ENCODE data around the gene TSSK3.

TSSK3 gene

GRCh38 chr1:32349211-32349708 is 13.1 kb upstream of the TSSK3 start:
- TF ChIP-seq, protein P1, sequence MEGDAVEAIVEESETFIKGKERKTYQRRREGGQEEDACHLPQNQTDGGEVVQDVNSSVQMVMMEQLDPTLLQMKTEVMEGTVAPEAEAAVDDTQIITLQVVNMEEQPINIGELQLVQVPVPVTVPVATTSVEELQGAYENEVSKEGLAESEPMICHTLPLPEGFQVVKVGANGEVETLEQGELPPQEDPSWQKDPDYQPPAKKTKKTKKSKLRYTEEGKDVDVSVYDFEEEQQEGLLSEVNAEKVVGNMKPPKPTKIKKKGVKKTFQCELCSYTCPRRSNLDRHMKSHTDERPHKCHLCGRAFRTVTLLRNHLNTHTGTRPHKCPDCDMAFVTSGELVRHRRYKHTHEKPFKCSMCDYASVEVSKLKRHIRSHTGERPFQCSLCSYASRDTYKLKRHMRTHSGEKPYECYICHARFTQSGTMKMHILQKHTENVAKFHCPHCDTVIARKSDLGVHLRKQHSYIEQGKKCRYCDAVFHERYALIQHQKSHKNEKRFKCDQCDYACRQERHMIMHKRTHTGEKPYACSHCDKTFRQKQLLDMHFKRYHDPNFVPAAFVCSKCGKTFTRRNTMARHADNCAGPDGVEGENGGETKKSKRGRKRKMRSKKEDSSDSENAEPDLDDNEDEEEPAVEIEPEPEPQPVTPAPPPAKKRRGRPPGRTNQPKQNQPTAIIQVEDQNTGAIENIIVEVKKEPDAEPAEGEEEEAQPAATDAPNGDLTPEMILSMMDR (IDR thresholded peaks at IDR 0.05; ENCODE audit: borderline replicate concordance, insufficient read depth, low read depth, low read length) = no peak
- no peak overlapping the region for H3K4me3 ChIP-seq (ENCODE audit: low read depth, low read length)

- TF ChIP-seq, protein P1 (IDR thresholded peaks at IDR 0.05; ENCODE audit: borderline replicate concordance, insufficient read depth, low read depth, low read length) = peak; percentile 60
- H3K4me3 ChIP-seq (ENCODE audit: low read depth, low read length) = peak overlapping the region; percentile 69
These were observed 11.4 kb upstream of the TSSK3 start for GRCh38 chr1:32350785-32351398.

GRCh38 chr1:32351399-32352238 is 10.7 kb upstream of the TSSK3 start:
- peak overlapping the region; percentile 69 for H3K4me3 ChIP-seq (ENCODE audit: low read depth, low read length)
- TF ChIP-seq, protein P1 (IDR thresholded peaks at IDR 0.05; ENCODE audit: borderline replicate concordance, insufficient read depth, low read depth, low read length) = no peak

DNA sequence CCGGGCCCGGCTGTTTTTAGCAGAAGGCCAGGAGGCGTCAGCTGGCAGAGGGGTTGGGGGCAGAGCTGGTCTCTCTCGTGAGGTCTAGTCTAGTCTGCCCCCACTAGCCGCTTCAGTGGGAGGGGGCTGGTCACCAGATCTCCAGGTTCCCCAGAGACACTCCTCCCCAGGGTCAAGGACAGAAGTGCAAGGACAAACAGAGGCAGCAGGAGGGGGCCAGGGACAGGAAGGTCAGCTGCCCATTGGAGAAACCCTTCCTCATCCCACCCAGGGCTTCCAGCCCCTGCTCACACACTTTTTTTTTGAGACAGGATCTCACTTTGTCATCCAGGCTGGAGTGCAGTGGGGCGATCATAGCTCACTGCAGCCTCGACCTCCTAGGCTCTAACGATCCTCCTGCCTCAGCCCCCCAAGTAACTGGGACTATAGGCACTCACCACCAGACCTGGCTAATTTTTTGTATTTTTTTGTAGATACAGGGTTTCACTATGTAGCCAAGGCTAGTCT is 10.0 kb upstream of the TSSK3 start:
- TF ChIP-seq, protein P1 (IDR thresholded peaks at IDR 0.05; ENCODE audit: borderline replicate concordance, insufficient read depth, low read depth, low read length) = no peak
- H3K4me3 ChIP-seq (ENCODE audit: low read depth, low read length) = peak overlapping the region; percentile 69

DNA sequence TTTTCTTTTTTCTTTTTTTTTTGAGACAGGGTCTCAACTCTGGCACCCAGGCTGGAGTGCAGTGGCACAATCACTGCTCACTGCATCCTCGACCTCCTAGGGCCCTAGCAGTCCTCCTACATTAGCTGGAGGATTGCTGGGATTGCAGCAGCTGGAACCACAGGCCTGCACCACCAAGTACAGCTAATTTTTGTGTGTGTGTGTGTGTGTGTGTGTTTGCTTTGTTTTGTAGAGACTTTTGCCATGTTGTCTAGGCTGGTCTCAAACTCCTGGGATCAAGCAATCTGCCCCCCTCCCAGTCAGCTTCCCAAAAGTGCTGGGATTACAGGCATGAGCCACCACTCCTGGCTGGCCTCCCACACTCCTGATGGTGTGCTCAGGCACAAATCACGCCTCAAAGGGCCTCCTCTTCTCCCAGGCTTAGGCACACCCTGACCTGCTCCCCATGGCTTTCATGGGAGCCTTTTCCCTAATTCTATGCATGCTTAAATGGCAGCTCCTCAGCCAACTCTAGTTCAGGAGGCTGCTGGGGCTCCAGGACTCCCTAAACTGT is 9.4 kb upstream of the TSSK3 start:
- TF ChIP-seq, protein P1 (IDR thresholded peaks at IDR 0.05; ENCODE audit: borderline replicate concordance, insufficient read depth, low read depth, low read length) = no peak

GRCh38 chr1:32353431-32353830 is 8.9 kb upstream of the TSSK3 start:
- TF ChIP-seq, protein P1 (IDR thresholded peaks at IDR 0.05; ENCODE audit: borderline replicate concordance, insufficient read depth, low read depth, low read length) = no peak

More for the DNA sequence above, 9.4 kb upstream of the TSSK3 start:
- H3K4me3 ChIP-seq (ENCODE audit: low read depth, low read length) = no peak overlapping the region

More at GRCh38 chr1:32353431-32353830, 8.9 kb upstream of the TSSK3 start:
- H3K4me3 ChIP-seq (ENCODE audit: low read depth, low read length) = no peak overlapping the region
